GM21423 (cell line): Measurements from ENCODE around the gene APH1B.

Experiments used
- ATAC-seq: cut with Tn5 transposase; IDR thresholded peaks from one replicate; pipeline ENCODE4 v1.9.1; 2021; ENCODE audit warnings: mild to moderate bottlenecking, moderate library complexity; ENCODE audit not compliant: unreplicated experiment

APH1B gene

DNA sequence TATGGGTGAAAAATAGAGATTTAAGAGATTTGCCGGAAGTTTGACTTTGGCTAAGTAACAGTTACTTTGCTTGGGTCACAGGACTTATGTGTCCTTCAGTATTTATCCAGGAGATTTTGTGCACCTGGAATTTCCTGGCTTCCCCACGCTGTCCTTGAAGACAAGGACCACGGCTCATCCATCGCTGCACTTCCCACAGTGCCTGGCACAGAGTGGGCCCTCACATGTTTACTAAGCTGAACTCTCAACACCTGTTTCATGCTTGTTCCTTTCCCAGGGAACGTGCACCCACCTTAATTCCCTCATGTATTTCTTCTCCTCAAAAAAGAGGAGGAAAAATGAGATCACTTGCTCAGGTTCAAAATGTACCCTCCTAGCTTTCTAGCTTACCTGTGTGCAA, 72.2 kb downstream of the APH1B start:
- ATAC-seq, result no peak

DNA sequence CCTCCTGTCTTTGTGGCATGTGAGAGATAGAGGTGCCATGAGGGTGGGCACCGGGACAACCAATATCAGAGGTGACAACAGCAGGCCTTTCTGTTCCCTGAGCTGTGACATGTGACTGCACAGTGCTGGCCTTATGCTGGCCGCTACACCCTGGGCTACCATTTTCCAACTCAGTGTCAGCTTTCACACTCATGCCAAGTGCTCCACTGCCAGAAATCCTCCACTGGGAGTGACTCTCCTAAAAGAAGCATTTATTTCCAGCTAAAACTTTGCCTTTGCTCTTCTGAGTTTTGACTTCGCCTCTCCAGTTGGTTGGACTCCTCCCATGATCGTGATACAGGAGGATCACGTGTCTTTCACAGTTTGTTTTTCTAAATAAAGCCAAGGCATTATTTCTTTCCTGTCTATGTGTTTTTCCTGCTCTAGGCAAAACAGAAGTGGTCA, 72.8 kb downstream of the APH1B start:
- no peak for ATAC-seq

DNA sequence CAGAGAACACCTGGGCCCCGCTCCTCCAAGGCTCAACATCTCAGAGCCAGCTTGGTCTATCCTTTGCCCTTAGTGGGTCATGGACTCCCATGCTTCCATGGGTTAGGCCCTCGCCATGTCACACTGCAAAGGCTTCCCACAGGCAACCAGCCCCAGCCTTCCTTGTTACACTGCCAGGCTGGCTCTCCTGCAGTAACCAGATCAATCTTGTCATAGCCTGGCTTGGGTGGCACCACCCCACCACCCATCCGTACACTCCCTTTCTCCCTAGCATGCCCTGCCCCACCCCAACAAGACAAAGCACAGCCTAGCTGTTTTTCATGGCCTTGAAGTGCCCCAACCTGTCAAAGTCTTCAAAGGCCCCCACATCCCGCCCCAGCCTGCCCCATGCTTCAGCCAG, 73.8 kb downstream of the APH1B start:
- ATAC-seq, result no peak

DNA sequence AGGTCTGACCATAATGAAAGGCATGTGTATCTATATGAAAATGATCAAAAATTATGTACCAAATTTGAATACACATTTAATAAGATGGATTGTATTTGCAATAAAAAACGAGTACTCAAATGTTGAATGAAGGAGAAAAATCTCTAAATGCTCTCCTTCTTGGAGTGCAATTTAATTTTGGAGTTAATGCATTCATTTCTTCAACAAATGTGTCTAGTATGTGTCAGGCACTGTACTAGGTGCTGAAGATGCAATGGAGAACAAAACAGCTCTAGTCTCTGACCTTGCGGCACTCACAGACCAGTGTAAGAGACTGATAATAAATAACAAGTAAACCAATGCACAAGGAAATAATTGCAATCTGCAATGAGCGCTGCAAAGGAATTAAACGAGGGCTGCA, 75.4 kb downstream of the APH1B start:
- no peak for ATAC-seq

DNA sequence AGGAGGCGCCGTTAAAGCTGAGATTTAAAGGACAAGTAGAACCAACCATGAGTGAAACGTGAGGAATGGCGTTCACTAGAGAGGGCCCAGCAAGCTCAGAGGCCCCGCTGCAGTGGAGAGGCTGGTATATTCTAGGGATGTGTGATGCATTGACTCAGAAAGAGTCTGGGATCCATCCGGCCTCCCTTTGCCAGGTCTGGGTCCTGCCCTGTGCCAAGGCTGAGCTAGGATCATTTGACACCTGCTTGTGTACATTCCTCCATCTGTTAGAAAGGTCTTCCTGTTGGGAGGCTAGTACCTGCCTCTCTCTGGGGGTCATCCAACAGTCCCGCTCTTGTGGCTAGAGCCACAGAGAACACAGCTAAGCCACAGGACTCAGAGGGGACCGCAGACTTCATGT, 75.9 kb downstream of the APH1B start:
- ATAC-seq, result no peak

DNA sequence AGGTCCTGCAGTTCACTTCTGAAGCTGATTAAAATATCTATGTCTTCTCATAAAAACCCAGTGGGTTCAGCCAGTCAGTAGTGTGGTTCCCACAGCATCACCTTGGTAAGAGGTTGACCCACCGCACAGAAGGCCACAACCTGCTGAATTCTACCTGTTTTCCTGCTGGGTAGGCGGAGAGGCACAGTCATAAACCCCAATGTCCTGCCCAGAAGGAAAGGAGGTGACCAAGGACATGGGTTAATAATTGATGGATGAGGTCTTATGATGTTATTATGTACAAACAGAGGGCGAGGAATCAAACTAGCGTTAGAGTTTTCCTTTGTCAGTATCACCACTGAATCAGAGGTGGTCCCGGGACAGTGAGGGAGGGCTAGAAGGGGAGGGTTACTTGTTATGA, 76.5 kb downstream of the APH1B start:
- no peak for ATAC-seq

DNA sequence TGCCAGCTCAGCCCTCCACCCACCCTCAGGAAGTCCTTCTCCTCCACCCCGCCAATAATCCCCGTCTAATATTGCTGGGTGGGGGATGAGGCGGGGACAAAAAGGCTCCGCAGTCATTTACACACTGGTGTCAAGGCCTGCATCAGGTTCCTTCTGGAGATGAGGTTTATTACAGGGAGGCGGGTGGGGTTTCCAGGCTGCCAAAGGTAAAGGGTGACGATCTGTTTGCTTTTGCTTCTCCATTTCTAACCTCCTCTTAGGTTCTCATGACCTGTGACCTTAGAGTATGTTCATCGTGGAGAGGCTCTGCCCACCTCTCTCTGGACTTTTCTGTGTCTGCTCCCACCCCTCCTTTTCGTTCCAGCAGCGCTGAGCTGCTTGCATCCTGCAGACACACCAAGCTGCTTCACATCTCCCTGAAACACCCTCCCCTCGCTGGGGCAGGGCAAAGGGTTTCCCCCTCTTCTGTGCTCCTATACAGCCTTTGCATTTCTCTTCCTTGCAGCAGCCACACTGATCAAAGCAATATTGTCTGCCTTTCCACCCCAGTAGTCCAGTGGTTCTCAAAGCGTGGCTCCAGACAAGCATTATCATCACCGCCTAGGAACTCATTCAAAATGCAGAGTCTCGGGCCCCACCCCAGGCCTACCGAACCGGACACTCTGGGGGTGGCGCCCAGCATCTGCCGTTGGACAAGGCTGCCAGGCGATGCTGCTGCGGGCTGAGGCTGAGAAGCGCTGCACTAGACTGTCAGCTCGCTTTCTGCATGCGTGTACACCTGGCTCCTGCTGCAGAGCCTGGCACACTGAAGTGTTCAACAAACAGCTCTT, 77.6 kb downstream of the APH1B start:
- ATAC-seq, result no peak

DNA sequence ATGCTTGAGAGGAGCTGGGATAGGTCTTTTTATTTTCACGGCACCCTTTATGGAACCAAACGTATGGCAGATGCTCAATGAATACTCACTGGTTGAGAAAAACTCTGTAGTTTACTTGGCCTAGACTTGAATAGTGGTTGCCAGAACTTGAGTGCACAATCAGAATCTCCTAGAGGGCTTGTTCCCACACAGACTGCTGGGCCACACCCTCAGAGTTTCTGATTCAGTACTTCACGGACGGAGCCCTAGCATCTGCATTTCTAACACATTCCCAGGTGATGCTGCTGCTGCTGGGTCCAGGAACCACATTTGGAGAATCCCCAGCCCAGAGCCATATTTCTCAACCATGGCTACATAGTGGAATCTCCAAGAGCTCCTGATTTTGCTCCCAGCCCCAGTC, 79.7 kb downstream of the APH1B start:
- no peak for ATAC-seq

DNA sequence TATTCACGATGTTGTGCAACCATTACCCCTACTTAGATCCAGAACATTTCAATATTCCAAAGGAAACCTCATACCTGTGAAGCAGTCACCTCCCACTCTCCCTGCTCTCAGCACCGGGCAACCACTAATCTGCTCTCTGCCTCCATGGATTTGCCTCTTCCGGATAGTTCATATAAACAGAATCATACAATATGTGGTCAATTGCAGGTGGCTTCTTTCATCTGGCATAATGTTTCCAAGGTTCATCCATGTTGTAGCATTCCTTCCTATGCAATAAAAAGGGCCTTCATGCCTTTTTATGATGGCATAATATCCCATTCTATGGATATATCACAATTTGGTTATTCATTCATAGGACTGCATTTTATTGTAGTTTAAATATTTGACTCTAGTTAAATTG, 80.3 kb downstream of the APH1B start:
- ATAC-seq, result no peak

DNA sequence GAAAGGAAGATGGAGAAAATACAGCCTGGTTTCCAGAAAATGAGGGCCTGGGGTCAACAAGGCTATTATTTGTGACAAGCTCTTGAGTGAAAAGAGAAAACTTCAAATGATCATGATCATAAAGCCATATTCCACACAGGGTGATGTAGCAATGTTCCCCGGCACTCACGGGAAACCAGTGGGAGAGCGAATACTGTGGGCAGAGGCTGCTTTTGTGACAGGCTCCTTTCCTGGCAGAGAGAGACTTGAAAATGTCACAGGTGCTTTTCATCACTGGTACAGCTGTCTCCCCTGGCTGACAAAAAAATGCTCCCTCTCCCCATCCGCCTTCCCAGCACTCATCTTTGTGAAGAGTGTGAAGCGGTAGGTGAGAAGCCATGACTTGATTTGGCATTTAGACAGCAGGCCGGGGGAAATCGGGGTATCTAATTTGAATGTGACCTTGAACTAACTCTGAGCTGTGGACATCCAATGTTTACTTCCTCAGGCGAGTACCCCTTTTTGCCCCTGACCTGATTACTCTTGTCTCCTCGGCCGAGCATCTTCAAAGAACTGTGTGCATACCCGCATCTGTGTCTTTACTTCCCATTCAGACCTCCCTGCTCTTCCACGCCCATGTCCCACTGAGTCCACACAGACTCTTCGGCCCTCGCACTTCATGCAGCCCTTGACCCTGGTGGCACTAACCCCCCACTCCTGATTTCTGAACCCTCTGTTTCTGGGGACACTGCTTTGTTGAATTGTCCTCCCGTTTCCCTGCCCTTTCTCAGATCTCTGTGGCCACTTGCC, 81.0 kb downstream of the APH1B start:
- ATAC-seq, result no peak
